GM12864 (cell line): ENCODE data around the gene STX17.

Source experiments
- DNase-seq: peaks from one replicate; pipeline ENCODE4 v3.0.0-alpha.2; 2011; ENCODE audit warnings: low read depth
- H3K4me3 ChIP-seq: 2 replicates; pipeline ENCODE4 v1.5.1; 2011; ENCODE audit warnings: mild to moderate bottlenecking, low read depth, low read length, control low read depth
- TF ChIP-seq, protein P1 (sequence below): IDR thresholded peaks from 2 replicates; pipeline ENCODE4 v1.5.1; 2011; ENCODE audit warnings: low read depth, mild to moderate bottlenecking, moderate library complexity, low read length, control low read depth, inconsistent platforms; ENCODE audit errors: missing control alignments

The STX17 gene

DNA sequence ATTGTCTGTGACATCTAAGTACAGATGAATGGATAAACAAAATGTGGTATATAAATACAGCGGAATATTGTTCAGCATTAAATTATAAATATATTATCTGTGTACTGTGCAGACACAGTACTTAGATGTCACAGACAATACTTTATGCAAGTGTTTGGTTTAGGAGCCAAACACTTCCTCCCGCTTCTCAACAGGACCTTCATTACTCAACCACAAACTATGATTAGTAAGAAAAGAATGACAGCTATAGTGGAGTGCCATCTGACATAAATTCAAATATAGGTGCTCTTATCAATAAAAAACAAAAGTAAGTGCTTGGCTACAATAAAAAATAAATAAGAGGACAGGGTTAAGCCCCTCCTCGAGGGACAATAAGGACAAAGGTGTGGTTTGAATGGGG, 38.9 kb upstream of the STX17 start:
- no peak for DNase-seq
- TF ChIP-seq, protein P1, sequence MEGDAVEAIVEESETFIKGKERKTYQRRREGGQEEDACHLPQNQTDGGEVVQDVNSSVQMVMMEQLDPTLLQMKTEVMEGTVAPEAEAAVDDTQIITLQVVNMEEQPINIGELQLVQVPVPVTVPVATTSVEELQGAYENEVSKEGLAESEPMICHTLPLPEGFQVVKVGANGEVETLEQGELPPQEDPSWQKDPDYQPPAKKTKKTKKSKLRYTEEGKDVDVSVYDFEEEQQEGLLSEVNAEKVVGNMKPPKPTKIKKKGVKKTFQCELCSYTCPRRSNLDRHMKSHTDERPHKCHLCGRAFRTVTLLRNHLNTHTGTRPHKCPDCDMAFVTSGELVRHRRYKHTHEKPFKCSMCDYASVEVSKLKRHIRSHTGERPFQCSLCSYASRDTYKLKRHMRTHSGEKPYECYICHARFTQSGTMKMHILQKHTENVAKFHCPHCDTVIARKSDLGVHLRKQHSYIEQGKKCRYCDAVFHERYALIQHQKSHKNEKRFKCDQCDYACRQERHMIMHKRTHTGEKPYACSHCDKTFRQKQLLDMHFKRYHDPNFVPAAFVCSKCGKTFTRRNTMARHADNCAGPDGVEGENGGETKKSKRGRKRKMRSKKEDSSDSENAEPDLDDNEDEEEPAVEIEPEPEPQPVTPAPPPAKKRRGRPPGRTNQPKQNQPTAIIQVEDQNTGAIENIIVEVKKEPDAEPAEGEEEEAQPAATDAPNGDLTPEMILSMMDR = no peak
- H3K4me3 ChIP-seq = no peak overlapping the region

DNA sequence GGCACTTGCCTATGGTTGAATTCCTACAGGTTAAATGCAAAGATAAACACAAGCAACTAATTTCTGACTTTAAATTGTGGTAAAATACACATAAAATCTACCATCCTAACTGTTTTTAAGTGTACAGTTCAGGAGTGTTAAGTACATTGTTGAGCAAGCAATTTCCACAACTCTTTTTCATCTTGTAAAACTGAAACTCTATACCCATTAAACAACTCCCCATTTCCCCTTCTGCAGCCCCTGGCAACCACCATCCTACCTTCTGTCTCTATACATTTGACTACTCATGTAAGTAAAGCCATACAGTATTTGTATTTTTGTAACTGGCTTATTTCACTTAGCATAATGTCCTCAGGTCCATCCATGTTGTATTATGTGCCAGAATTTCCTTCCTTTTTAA, 38.5 kb upstream of the STX17 start:
- H3K4me3 ChIP-seq = no peak overlapping the region
- TF ChIP-seq, protein P1 = no peak
- no peak for DNase-seq

DNA sequence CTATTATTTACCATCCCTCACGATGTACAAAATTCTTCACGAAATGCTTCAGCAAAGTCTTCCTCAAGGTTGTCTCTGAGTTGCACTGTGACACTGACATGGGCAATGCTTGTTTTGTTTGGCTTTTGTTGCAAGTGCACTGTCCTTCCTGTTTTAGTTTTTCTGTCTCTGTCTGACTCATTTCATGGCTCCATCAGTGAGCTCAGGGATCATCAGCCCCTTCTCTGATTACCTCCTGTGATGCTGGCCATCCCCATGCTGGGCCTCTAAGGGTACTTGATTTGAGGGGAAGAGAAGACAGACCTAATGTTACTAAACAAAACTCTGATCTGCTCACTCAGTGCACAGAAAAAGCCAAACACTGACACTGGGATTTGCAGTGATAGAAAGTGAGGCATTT, 37.6 kb upstream of the STX17 start:
- DNase-seq = peak; percentile 27
- TF ChIP-seq, protein P1 = no peak
- no peak overlapping the region for H3K4me3 ChIP-seq

DNA sequence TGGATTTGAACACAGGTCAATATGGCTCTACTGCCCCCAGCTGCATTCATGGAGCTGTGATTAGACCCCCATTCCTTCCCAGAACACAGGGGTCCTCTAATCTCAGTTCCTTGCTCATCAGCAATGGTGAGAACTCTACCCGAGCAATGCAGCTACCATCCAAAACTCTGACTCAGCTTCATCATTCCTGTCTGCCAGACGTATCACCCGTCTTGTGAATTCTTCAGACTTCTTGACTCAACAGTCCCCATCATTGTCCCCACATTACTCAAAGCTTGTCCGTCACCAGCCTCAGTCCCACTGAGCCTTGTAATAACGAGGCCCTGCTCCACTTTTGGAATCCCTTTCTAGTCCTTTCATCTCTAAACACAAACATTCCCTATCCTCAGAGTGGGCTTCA, 36.3 kb upstream of the STX17 start:
- TF ChIP-seq, protein P1 = no peak
- DNase-seq = no peak
- H3K4me3 ChIP-seq = no peak overlapping the region

DNA sequence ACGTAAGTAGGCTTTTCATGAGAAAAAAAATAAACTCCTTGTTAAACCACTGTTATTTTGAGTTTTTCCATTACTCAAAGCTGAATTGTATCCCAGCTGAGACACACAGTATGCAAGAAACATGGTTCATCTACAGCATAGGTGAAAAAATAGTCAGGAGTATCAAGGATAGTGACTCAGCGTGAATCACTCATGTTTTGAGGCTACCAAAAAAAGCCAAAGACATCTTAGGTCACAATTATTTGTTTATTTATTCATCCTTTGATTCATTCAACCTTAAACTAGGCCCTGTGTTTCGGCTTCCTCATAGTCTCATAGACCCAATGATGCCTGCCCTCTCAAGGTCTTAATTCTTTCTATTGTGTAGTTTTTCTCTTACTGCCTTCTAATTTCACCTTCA, 32.9 kb upstream of the STX17 start:
- DNase-seq = no peak
- H3K4me3 ChIP-seq = no peak overlapping the region
- TF ChIP-seq, protein P1 = no peak

GRCh38 chr9:99873943-99874584, 32.4 kb upstream of the STX17 start:
- no peak overlapping the region for H3K4me3 ChIP-seq
- TF ChIP-seq, protein P1 = no peak
- no peak for DNase-seq

DNA sequence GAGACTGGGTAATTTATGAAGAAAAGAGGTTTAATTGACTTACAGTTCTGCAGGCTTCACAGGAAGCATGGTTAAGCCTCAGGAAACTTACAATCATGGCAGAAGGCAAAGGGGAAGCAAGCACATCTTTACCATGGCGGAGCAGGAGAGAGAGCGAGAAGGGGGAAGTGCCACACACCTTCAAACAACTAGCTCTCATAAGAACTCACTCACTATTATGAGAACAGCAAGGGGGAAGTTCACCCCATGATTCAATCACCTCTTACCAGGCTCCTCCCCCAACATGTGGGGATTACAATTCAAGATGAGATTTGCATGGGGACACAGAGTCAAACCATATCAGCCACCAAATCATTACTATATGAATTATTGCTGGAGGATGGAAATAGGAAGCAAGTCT, 30.3 kb upstream of the STX17 start:
- H3K4me3 ChIP-seq = no peak overlapping the region
- TF ChIP-seq, protein P1 = no peak
- no peak for DNase-seq
